Stomach (tissue), 9 donors: Measurements from ENCODE around the gene BLOC1S2. TPM values are rescaled to one million over a fixed set of nuclear protein-coding genes. Genes with fewer than 3 reads are reported as not detected.
"Not testable (repeated sequence)": the region's sequence is repeated elsewhere in the genome, so short reads cannot be mapped to it uniquely, and the experiment has no call there.

Source experiments
- DNase-seq, 2 donors: peaks; one replicate each; pipeline versions ENCODE4 v3.0.0 to v3.0.0-alpha.2; 2013 to 2019
- H3K27ac ChIP-seq, 5 donors: fragments of 200-600 bp in 4 of 5; sonication (generic) in 4 of 5; one replicate each; pipeline ENCODE4 v1.5.1; 2013 to 2019; ENCODE audit warnings: mild to moderate bottlenecking in 1 of 5, moderate library complexity in 1 of 5
- H3K27me3 ChIP-seq, 3 donors: fragments of 200-600 bp; sonication (generic); one replicate each; pipeline ENCODE4 v1.5.1; 2017 to 2019; ENCODE audit warnings: mixed run types in 1 of 3
- H3K36me3 ChIP-seq, 4 donors: fragments of 200-600 bp; sonication (generic); 1 replicate in 3 of 4; 2 replicates in 1 of 4; pipeline ENCODE4 v1.5.1; 2016 to 2019
- H3K4me1 ChIP-seq, 4 donors: fragments of 200-600 bp; sonication (generic); one replicate each; pipeline ENCODE4 v1.5.1; 2016 to 2019
- H3K4me3 ChIP-seq, 4 donors: fragments of 200-600 bp; sonication (generic) in 3 of 4; one replicate each; pipeline ENCODE4 v1.5.1; 2016 to 2019; ENCODE audit warnings: mild to moderate bottlenecking in 1 of 4
- H3K9me3 ChIP-seq, 4 donors: fragments of 200-600 bp; sonication (generic); one replicate each; pipeline ENCODE4 v1.5.1; 2016 to 2019
- EP300 ChIP-seq: sonication (generic); formaldehyde crosslinking; IDR thresholded peaks from one replicate; pipeline ENCODE4 v1.6.1; 2017; ENCODE audit warnings: antibody characterized with exemption
- POLR2A ChIP-seq, 4 donors: fragments of 450-650 bp; IDR thresholded peaks; one replicate each; pipeline ENCODE4 v1.6.1; 2016; ENCODE audit warnings: antibody characterized with exemption in 4 of 4, control low read depth in 2 of 4, mild to moderate bottlenecking in 1 of 4, moderate library complexity in 1 of 4
- POLR2AphosphoS5 ChIP-seq, 3 donors: sonication (generic); formaldehyde crosslinking; IDR thresholded peaks; one replicate each; pipeline ENCODE4 v1.6.1; 2016; ENCODE audit warnings: antibody characterized with exemption in 3 of 3
- WGBS, 5 donors: extraction: QIAGEN DNeasy Blood & Tissue Kit in 3 of 5; methylation state at CpG; one replicate each; pipeline versions ENCODE4 v1.1.5 to v1.1.7; 2013 to 2018; 5-methylcytosine and 5-hydroxymethylcytosine counted together
- intact Hi-C: fragments of 100-400 bp; cut with DNase I; formaldehyde crosslinking; loops from one replicate; pipeline ENCODE4 v1.15.1; 2023; ENCODE audit warnings: low total_unique reads
- polyA plus RNA-seq, 3 donors: library from polyadenylated mRNA; stranded (reverse); fragments of 200-250 nt; gene quantifications; one replicate each; pipeline ENCODE4 v1.2.3, GENCODE V29; 2013
- total RNA-seq, 5 donors: library from RNA; depleted of rRNA; stranded (reverse); fragments of >200 nt; gene quantifications; one replicate each; pipeline versions ENCODE4 v1.1.0 to v1.2.3, GENCODE V29; 2014 to 2016
- TF ChIP-seq, protein P1 (sequence below), 7 experiments: fragments of 450-650 bp in 4 of 7; fragments of 200-600 bp in 3 of 7; sonication (generic) in 3 of 7; IDR thresholded peaks; one replicate each; pipeline ENCODE4 v1.5.1; 2016 to 2019; ENCODE audit warnings: antibody characterized with exemption in 7 of 7, control low read depth in 2 of 7, mild to moderate bottlenecking in 1 of 7
- donor health status: healthy with polysubstance abuse.
- donor health status: Bipolar disorder and iron deficiency.
- donor health status: healthy.

BLOC1S2 gene
- total and polyA plus RNA-seq, 8 donors, result 0.87 to 51.0 (median 33.4) TPM; not detected in 1

DNA sequence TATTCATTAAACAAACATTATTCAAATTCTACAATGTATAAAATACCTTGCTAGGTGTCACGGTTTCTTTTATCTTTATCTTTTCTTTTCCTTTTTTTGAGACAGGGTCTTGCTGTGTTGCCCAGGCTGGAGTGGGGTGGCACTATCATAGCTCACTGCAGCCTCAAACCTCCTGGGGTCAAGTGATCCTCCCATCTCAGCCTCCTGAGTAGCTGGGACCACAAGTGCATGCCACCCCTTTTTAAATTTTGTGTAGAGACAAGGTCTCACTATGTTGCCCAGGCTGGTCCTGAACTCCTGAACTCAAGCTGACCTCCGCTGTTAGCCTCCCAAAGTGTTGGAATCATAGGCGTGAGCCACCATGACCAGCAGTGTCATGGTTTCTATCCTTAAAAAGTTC is 17.9 kb upstream of the BLOC1S2 start:
- TF ChIP-seq, protein P1, sequence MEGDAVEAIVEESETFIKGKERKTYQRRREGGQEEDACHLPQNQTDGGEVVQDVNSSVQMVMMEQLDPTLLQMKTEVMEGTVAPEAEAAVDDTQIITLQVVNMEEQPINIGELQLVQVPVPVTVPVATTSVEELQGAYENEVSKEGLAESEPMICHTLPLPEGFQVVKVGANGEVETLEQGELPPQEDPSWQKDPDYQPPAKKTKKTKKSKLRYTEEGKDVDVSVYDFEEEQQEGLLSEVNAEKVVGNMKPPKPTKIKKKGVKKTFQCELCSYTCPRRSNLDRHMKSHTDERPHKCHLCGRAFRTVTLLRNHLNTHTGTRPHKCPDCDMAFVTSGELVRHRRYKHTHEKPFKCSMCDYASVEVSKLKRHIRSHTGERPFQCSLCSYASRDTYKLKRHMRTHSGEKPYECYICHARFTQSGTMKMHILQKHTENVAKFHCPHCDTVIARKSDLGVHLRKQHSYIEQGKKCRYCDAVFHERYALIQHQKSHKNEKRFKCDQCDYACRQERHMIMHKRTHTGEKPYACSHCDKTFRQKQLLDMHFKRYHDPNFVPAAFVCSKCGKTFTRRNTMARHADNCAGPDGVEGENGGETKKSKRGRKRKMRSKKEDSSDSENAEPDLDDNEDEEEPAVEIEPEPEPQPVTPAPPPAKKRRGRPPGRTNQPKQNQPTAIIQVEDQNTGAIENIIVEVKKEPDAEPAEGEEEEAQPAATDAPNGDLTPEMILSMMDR (IDR thresholded peaks at IDR 0.05), result no peak
- TF ChIP-seq POLR2AphosphoS5 (IDR thresholded peaks at IDR 0.05), result no peak
- TF ChIP-seq POLR2A (IDR thresholded peaks at IDR 0.05), result no peak
- TF ChIP-seq EP300, result no peak
- H3K36me3 ChIP-seq, result no peaks in the 10 kb centered on the region
- no peak overlapping the region for H3K27ac ChIP-seq
- no peak overlapping the region for H3K4me3 ChIP-seq
- 85 to 91% (median 90%) methylated on average over 3 of the region's 3 CpGs for WGBS, 5 donors
- DNase-seq, result no peak
- peaks cover 0 to 10% (median 0%) of the 10 kb centered on the region in 4 donors for H3K9me3 ChIP-seq
- H3K4me1 ChIP-seq, result no peaks in the 10 kb centered on the region
- peaks cover 0 to 55% (median 0%) of the 10 kb centered on the region in 3 donors for H3K27me3 ChIP-seq
- intact Hi-C loops, result no loop called here

DNA sequence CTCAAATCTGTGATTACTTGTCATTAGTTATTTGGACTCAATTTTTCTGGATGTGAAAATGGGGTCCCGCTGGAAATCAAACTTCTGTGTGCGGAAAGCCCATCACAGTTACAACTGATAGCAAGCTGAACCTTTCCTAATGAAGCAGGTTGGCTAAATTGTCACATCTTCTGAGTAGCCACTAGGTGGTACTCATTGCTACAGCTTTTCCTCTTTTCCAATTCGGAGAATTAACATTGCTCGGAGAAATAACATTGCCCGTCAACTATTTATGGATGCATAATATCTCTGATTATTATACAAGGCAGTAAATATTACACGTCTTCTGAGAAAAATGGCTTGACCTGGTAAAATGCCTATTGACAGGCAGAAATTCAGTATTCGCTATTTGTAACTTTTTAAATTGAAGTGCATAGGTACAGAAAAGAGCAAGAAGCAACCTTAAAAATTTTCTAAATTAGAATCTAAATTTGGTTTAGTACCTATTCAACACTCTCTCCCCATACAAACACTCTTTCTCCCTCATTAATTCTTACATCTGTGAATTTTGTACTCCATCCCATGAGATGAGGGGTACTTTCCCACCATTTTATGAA is 17.3 kb upstream of the BLOC1S2 start:
- Histone ChIP-seq H3K4me1 (no peaks in the 10 kb centered on the region), H3K36me3 (no peaks in the 10 kb centered on the region), H3K27ac (no peak overlapping the region), H3K4me3 (no peak overlapping the region), H3K27me3 (peaks cover 0 to 55% (median 0%) of the 10 kb centered on the region in 3 donors), H3K9me3 (peaks cover 0 to 10% (median 0%) of the 10 kb centered on the region in 4 donors)
- peak in 1 of 2 donors; percentile 32 for DNase-seq
- no peak for TF ChIP-seq EP300
- TF ChIP-seq POLR2AphosphoS5 (IDR thresholded peaks at IDR 0.05), result no peak
- TF ChIP-seq, protein P1 (IDR thresholded peaks at IDR 0.05), result peak in 4 of 7 experiments; percentile 22 to 40 (median 36)
- no peak for TF ChIP-seq POLR2A (IDR thresholded peaks at IDR 0.05)
- 20 to 27% (median 23%) methylated on average over 7 of the region's 7 CpGs for WGBS, 5 donors
- intact Hi-C loops, result no loop called here

DNA sequence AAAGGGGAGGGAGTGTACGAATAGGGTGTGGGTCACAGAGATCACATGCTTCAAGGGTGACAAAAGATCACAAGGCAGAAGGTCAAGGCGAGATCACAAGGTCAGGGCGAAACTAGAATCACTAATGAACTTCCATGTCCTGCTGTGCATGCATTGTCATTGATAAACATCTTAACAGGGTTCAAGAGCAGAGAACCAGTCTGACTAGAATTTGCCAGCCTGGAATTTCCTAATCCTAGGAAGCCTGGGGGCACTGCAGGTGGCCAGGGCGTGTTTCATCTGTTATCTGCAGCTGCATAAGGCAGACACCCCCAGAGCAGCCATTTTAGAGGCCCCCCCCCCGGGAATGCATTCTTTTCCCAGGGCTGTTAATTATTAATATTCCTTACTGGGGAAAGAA is 14.6 kb upstream of the BLOC1S2 start:
- intact Hi-C loops, DNase-seq, H3K36me3 ChIP-seq, H3K27ac ChIP-seq, H3K4me3 ChIP-seq, H3K9me3 ChIP-seq, H3K4me1 ChIP-seq: not testable (repeated sequence)
- 53 to 59% (median 55%) methylated on average over 5 of the region's 5 CpGs for WGBS, 5 donors
- peaks cover 0 to 63% (median 0%) of the 10 kb centered on the region in 3 donors for H3K27me3 ChIP-seq

DNA sequence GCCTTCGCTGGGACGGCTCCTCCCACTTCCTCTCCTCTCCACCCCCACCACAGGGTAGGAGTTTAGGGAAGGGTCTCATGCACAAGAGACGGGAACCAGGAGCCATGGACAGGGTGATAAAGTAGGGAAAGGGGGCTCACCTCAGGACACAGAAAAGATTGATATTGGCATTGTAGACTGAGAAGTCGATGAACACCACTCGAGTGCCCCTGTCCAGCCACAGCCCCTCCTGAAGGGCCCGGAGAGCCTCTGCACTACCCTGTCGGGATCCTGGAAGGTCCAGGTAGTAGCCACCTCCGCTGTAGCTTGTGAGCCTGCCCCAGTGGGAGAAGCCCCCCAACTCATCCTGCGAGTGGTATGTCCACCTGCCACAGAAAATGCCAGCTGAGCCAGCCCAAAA is 10.8 kb upstream of the BLOC1S2 start:
- TF ChIP-seq POLR2A (IDR thresholded peaks at IDR 0.05) (no peak), EP300 (no peak), POLR2AphosphoS5 (IDR thresholded peaks at IDR 0.05) (no peak)
- TF ChIP-seq, protein P1 (IDR thresholded peaks at IDR 0.05), result no peak
- H3K4me1 ChIP-seq, result no peaks in the 10 kb centered on the region
- WGBS, 5 donors, result 66 to 76% (median 74%) methylated on average over 9 of the region's 9 CpGs
- peaks cover 0 to 59% (median 0%) of the 10 kb centered on the region in 3 donors for H3K27me3 ChIP-seq
- no peak overlapping the region for H3K4me3 ChIP-seq
- H3K27ac ChIP-seq, result no peak overlapping the region
- DNase-seq, result no peak
- intact Hi-C loops, result no loop called here
- peaks cover 0 to 10% (median 0%) of the 10 kb centered on the region in 4 donors for H3K9me3 ChIP-seq
- H3K36me3 ChIP-seq, result no peaks in the 10 kb centered on the region

DNA sequence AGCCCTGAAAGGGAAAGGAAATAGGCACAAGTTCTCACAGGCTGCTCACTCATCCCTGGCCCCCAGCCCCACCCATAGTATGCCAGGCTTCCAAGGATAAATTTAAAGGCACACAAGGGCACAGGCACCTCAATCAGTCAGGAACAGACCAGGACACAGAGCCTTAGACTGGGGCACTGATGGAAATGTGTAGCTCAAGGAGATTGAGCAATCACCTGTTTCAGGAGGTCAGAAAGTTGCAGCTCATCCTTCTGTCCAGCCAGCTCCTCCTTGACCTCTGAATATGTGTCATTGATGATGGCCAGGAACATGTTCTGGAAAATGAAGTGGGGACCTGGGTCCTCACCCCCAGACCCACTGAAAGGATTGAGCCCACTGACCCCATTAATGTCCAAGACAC is 6.6 kb upstream of the BLOC1S2 start:
- no peak overlapping the region for H3K27ac ChIP-seq
- no peak for TF ChIP-seq EP300
- no peak for TF ChIP-seq POLR2AphosphoS5 (IDR thresholded peaks at IDR 0.05)
- TF ChIP-seq, protein P1 (IDR thresholded peaks at IDR 0.05), result no peak
- no peak for TF ChIP-seq POLR2A (IDR thresholded peaks at IDR 0.05)

DNA sequence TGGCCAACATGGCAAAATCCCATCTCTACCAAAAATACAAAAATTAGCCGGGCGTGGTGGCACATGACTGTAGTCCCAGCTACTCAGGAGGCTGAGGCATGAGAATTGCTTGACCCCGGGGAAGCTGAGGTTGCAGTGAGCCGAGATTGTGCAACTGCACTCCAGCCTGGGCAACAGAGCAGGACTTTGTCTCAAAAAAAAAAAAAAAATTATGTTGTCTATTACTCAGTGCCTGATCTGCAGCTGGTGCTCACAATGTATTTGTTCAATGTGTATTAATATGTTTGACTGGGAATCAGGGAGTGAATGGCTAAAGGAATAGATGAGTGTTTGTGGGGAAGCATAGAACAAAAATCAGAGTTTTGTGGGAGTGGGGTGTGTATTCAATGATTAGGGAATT is 5.8 kb upstream of the BLOC1S2 start:
- WGBS, 5 donors, result 17 to 53% (median 38%) methylated on average over 4 of the region's 4 CpGs
- H3K4me1 ChIP-seq, DNase-seq, intact Hi-C loops, H3K36me3 ChIP-seq, H3K9me3 ChIP-seq, H3K4me3 ChIP-seq: not testable (repeated sequence)
- Histone ChIP-seq H3K27me3 (peaks cover 0 to 35% (median 0%) of the 10 kb centered on the region in 3 donors), H3K27ac (peak overlapping the region in 2 of 5 donors; percentile 2 to 8)

More for the DNA sequence above, 6.6 kb upstream of the BLOC1S2 start:
- DNase-seq, result no peak
- no peaks in the 10 kb centered on the region for H3K4me1 ChIP-seq
- no peaks in the 10 kb centered on the region for H3K36me3 ChIP-seq
- H3K9me3 ChIP-seq, result no peaks in the 10 kb centered on the region
- intact Hi-C loops, result no loop called here
- peaks cover 0 to 40% (median 0%) of the 10 kb centered on the region in 3 donors for H3K27me3 ChIP-seq
- H3K4me3 ChIP-seq, result no peak overlapping the region
